OCI-LY1 (cell line): ENCODE data around the gene CEBPB.

Source experiments
- H2AFZ ChIP-seq: fragments of 200-600 bp; sonication (generic), shearing (Covaris generic); 2 replicates; pipeline ENCODE4 v1.6.0; 2014; ENCODE audit warnings: antibody characterized with exemption, mild to moderate bottlenecking, low read length
- H3F3A ChIP-seq: fragments of 200-600 bp; sonication (generic), shearing (Covaris generic); 2 replicates; pipeline ENCODE4 v1.6.0; 2014; ENCODE audit warnings: mild to moderate bottlenecking, antibody characterized with exemption, low read length, moderate library complexity; ENCODE audit not compliant: insufficient read depth
- H3K27ac ChIP-seq: fragments of 200-600 bp; sonication (generic); 2 replicates; pipeline ENCODE4 v1.5.1; 2014; ENCODE audit warnings: low read length, mixed run types, mild to moderate bottlenecking, low read depth; ENCODE audit not compliant: poor library complexity, severe bottlenecking
- H3K27me3 ChIP-seq: fragments of 200-600 bp; sonication (generic); 2 replicates; pipeline ENCODE4 v1.6.0; 2014; ENCODE audit warnings: antibody characterized with exemption, mild to moderate bottlenecking, low read length, moderate library complexity; ENCODE audit not compliant: insufficient read depth
- H3K36me3 ChIP-seq: fragments of 200-600 bp; sonication (generic); 2 replicates; pipeline ENCODE4 v1.6.1; 2014; ENCODE audit warnings: mild to moderate bottlenecking, antibody characterized with exemption, low read length, moderate library complexity, mixed read lengths; ENCODE audit not compliant: insufficient read depth
- H3K4me1 ChIP-seq: fragments of 200-600 bp; sonication (generic); 2 replicates; pipeline ENCODE4 v1.5.1; 2014; ENCODE audit warnings: mild to moderate bottlenecking, low read length, moderate library complexity; ENCODE audit not compliant: insufficient read depth, severe bottlenecking
- H3K4me2 ChIP-seq: fragments of 200-600 bp; sonication (generic), shearing (Covaris generic); 2 replicates; pipeline ENCODE4 v1.6.1; 2014; ENCODE audit warnings: low read length
- H3K4me3 ChIP-seq: fragments of 200-600 bp; sonication (generic); 2 replicates; pipeline ENCODE4 v1.5.1; 2014; ENCODE audit warnings: low read length, low read depth, mild to moderate bottlenecking, mixed read lengths; ENCODE audit not compliant: poor library complexity, severe bottlenecking
- H3K79me2 ChIP-seq: fragments of 200-600 bp; shearing (Covaris generic); 2 replicates; pipeline ENCODE4 v1.6.1; 2016; ENCODE audit warnings: mixed run types, low read length, mixed read lengths; ENCODE audit not compliant: insufficient read depth
- H3K9ac ChIP-seq: fragments of 200-600 bp; sonication (generic), shearing (Covaris generic); 2 replicates; pipeline ENCODE4 v1.6.1; 2014; ENCODE audit warnings: mild to moderate bottlenecking, low read length, mixed read lengths
- H3K9me2 ChIP-seq: fragments of 200-600 bp; sonication (generic), shearing (Covaris generic); 2 replicates; pipeline ENCODE4 v1.6.1; 2014; ENCODE audit warnings: low read depth, mild to moderate bottlenecking, low read length, mixed read lengths
- H3K9me3 ChIP-seq: fragments of 200-600 bp; shearing (Covaris generic); 2 replicates; pipeline ENCODE4 v1.6.1; 2014; ENCODE audit warnings: low read length, mixed read lengths
- H4K20me1 ChIP-seq: fragments of 200-600 bp; sonication (generic), shearing (Covaris generic); 2 replicates; pipeline ENCODE4 v1.6.0; 2016; ENCODE audit warnings: mild to moderate bottlenecking, low read length; ENCODE audit not compliant: insufficient read depth
- EZH2 ChIP-seq: fragments of 200-600 bp; sonication (generic), shearing (Covaris generic); IDR thresholded peaks from 2 replicates; pipeline ENCODE4 v1.8.0; 2017; ENCODE audit warnings: borderline replicate concordance, mixed run types, mild to moderate bottlenecking, antibody characterized with exemption, low read length, moderate library complexity, mixed read lengths
- TF ChIP-seq, protein P1 (sequence below): fragments of 200-600 bp; sonication (generic), shearing (Covaris generic); IDR thresholded peaks from 2 replicates; pipeline ENCODE4 v1.5.1; 2017; ENCODE audit warnings: mild to moderate bottlenecking, antibody characterized with exemption, low read length, moderate library complexity, mixed read lengths

Gene CEBPB

DNA sequence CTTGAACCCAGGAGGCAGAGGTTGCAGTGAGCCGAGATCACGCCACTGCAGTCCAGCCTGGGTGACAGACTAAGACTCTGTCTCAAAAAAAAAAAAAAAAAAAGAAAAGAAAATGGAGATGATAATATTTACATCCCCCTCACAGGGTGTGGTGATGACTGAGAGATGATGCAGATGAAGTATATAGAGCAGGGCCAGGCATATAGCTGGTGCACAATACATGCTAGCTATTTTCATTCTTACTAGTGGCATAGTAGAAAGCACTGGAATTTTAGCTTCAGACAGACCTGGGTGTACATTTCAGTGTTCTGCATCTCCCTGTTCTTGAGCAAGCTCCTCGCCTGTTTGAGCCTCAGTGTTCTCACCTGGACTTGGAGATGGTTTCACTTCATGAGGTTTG lies 36.9 kb downstream of the CEBPB start:
- H3K4me3 ChIP-seq = no peak overlapping the region

DNA sequence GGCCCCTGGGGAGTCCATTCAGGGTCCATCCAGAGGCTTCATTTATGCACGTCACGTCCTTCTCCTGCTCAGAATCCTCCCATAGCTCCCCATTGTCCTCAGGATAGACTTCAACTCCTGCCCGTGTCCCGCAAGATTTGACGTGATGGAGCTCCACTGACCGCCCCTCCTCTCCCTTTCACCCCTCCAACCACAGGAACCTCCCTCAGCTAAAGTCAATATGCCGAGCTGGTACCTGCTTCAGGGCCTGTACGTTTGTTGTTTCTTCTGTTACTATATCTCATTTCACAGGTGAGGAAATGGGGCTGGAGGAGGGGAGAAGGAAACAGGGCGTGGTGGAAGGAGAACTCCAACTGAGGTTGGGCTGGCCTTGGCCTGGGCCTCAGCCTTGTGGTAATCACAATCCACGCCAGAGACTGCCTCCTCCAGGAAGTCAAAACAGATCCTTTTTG lies 38.6 kb downstream of the CEBPB start:
- H3K4me2 ChIP-seq = no peak overlapping the region
- H3K27ac ChIP-seq = no peak overlapping the region

More for the DNA sequence above, 36.9 kb downstream of the CEBPB start:
- Histone ChIP-seq H3K9me2 (no peaks in the 10 kb centered on the region), H3K27ac (no peak overlapping the region), H4K20me1 (no peaks in the 10 kb centered on the region), H3K4me1 (no peaks in the 10 kb centered on the region), H3K79me2 (no peaks in the 10 kb centered on the region), H3K4me2 (no peak overlapping the region), H3K27me3 (peaks cover 26% of the 10 kb centered on the region), H3K9ac (no peak overlapping the region), H3K36me3 (no peaks in the 10 kb centered on the region), H2AFZ (no peak overlapping the region), H3F3A (no peaks in the 10 kb centered on the region), H3K9me3 (no peaks in the 10 kb centered on the region)
- TF ChIP-seq EZH2 = no peak
- TF ChIP-seq, protein P1, sequence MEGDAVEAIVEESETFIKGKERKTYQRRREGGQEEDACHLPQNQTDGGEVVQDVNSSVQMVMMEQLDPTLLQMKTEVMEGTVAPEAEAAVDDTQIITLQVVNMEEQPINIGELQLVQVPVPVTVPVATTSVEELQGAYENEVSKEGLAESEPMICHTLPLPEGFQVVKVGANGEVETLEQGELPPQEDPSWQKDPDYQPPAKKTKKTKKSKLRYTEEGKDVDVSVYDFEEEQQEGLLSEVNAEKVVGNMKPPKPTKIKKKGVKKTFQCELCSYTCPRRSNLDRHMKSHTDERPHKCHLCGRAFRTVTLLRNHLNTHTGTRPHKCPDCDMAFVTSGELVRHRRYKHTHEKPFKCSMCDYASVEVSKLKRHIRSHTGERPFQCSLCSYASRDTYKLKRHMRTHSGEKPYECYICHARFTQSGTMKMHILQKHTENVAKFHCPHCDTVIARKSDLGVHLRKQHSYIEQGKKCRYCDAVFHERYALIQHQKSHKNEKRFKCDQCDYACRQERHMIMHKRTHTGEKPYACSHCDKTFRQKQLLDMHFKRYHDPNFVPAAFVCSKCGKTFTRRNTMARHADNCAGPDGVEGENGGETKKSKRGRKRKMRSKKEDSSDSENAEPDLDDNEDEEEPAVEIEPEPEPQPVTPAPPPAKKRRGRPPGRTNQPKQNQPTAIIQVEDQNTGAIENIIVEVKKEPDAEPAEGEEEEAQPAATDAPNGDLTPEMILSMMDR = no peak

DNA sequence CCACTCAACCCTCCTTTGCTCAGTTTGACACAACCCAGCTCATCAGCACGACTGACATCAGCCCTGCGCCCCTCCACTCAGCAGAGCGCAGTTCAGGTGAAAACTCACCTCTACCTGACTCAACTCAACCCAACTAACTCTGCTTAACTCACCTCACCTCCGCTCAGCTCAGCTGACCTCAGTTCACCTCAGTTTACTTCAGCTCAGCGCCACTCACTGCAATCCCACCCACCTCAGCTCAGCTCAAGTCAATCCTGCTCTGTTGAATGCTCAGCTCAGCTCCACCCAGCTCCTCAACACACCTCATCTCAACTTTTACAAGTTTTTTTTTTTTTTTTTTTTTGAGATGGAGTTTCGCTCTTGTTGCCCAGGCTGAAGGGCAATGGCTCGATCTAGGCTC lies 39.6 kb downstream of the CEBPB start:
- Histone ChIP-seq H3K9me3 (no peaks in the 10 kb centered on the region), H4K20me1 (no peaks in the 10 kb centered on the region), H3K79me2 (no peaks in the 10 kb centered on the region), H3K4me2 (no peak overlapping the region), H3K27ac (no peak overlapping the region), H3K4me3 (no peak overlapping the region), H3F3A (no peaks in the 10 kb centered on the region), H3K27me3 (peaks cover 11% of the 10 kb centered on the region; the same call in 1 of the 2 replicates), H2AFZ (no peak overlapping the region), H3K4me1 (no peaks in the 10 kb centered on the region), H3K9ac (no peak overlapping the region), H3K36me3 (no peaks in the 10 kb centered on the region), H3K9me2 (no peaks in the 10 kb centered on the region)
- TF ChIP-seq EZH2 = no peak
- TF ChIP-seq, protein P1 = no peak

More for the DNA sequence above, 38.6 kb downstream of the CEBPB start:
- H4K20me1 ChIP-seq = no peaks in the 10 kb centered on the region
- no peaks in the 10 kb centered on the region for H3K4me1 ChIP-seq
- no peak overlapping the region for H3K9ac ChIP-seq
- H3F3A ChIP-seq = no peaks in the 10 kb centered on the region
- no peaks in the 10 kb centered on the region for H3K79me2 ChIP-seq
- H3K27me3 ChIP-seq = peaks cover 16% of the 10 kb centered on the region
- H3K36me3 ChIP-seq = no peaks in the 10 kb centered on the region
- H3K9me3 ChIP-seq = no peaks in the 10 kb centered on the region
- TF ChIP-seq, protein P1 = no peak
- no peak for TF ChIP-seq EZH2
- no peaks in the 10 kb centered on the region for H3K9me2 ChIP-seq
- no peak overlapping the region for H3K4me3 ChIP-seq
- H2AFZ ChIP-seq = no peak overlapping the region
